ENCODE measurements around the gene KRT1. TPM values are rescaled to one million over a fixed set of nuclear protein-coding genes. Genes with fewer than 3 reads are reported as not detected.
"Not testable (repeated sequence)": the region's sequence is repeated elsewhere in the genome, so short reads cannot be mapped to it uniquely, and the experiment has no call there.

KRT1 gene
- polyA plus RNA-seq, 1 donor, result 1.0 TPM

- DNase-seq (ENCODE audit: low read depth), result peak; percentile 14
These were observed 2.8 kb upstream of the KRT1 start for GRCh38 chr12:52682938-52683574.

- DNase-seq (ENCODE audit: low read depth), result no peak
These were observed 2.1 kb upstream of the KRT1 start for GRCh38 chr12:52682381-52682660.

DNA sequence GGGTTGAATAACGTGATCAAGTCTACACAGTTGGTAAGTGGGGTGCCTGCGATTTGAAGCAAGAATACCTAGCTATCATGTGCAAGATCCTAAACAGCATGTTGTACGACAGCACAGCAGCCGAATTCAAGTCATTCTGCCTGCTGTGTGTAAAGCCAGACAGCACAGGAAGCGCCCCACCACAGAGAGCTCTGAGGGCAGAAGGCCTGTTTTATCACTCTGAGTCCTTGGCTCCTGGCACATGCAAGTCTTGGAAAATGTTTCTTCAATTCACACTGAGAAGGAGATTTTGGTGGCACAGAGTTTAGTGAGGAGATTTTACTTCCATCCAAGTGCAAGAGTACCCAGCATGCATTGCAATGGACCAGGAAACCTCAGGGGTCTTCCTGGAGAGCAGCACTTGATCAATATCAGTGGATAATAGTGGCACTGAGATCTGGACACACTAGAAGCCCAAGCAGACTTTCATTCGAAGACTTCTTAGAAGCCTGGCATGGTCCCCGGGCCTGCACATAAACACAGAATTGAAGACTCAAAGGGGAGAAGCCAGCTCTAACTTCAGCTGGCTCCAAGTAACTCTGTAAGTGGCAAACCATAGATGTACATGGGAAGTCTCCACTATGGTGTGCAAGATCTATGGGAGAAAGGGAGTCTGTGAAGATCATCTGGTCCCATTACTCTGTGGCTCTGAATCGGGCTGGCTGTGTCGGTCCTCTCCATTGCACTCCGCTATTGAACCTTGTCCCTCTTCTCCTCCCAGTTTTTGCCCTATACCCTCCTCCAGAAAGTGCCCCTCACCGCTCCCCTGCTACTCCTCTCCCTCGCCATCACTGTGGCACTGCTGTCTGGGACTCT lies 1.5 kb upstream of the KRT1 start:
- DNase-seq (ENCODE audit: low read depth), result no peak

DNA sequence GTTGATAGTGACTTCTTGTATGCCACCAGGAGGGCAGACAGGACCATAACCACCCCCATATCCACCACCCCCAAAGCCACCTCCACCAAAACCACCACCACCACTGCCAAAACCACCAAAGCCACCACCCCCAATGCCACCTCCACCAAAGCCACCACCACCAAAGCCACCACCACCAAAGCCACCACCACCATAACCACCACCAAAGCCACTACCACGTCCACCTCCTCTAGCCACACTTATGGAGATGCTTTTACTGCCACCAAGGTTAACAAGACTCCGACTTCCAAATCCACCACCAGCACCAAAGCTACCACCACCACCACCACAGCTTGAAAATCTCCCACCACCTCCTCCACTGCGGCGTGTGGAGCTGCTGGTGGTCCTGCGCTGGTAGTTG lies 332 bp downstream of the KRT1 start:
- no peak for DNase-seq (ENCODE audit: low read depth)

- no peak for DNase-seq (ENCODE audit: low read depth)
These were observed 2.5 kb downstream of the KRT1 start for GRCh38 chr12:52677671-52678070.

- no peak for DNase-seq (ENCODE audit: low read depth)
These were observed 3.1 kb downstream of the KRT1 start for GRCh38 chr12:52677126-52677525.

DNA sequence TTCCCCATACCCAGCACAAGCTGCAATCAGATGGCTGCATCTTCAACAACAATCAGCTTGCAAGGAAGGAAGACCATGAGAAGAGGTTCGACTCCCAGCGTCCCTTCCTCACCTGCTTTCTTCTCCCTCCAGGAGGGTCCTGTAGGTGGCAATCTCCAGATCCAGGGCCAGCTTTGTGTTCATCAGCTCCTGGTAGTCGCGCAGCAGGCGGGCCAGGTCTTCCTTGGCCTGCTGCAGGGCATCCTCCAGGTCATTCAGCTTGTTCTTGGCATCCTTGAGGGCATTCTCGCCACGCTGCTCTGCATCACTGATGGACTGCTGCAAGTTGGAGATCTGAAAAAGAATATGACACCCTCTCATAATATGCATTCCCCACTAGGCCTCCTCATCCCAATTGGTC lies 4.0 kb downstream of the KRT1 start:
- DNase-seq (ENCODE audit: low read depth), result no peak

- DNase-seq (ENCODE audit: low read depth), result no peak
These were observed 4.9 kb downstream of the KRT1 start for GRCh38 chr12:52675301-52675701.

GRCh38 chr12:52674433-52674775 lies 5.8 kb downstream of the KRT1 start:
- no peak for DNase-seq (ENCODE audit: low read depth)

- no peak for DNase-seq (ENCODE audit: low read depth)
These were observed 6.3 kb downstream of the KRT1 start for GRCh38 chr12:52673713-52674432.

GRCh38 chr12:52673217-52673616 lies 7.0 kb downstream of the KRT1 start:
- DNase-seq (ENCODE audit: low read depth), result no peak

- DNase-seq (ENCODE audit: low read depth), result no peak
These were observed 7.8 kb downstream of the KRT1 start for GRCh38 chr12:52672321-52672933.

- DNase-seq (ENCODE audit: low read depth), result no peak
These were observed 9.2 kb downstream of the KRT1 start for GRCh38 chr12:52670961-52671360.

DNA sequence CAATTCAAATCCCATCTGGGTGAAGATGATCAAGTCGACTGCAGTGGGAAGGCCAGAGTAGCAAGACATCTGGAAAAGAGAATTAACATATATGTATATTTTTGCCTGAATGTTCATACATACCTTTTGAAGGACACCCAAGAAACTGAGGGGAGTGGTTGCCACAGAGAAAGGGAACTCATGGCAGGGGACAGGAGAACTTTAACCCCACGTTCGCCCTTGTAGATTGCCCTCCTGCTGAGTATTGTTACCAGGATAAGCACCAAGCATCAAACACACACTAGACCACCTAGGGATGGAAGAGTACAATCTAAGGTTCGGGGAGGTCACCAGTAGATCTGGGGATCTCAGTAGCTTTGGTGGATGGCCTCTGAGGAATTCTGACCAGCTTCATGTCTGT lies 9.7 kb downstream of the KRT1 start:
- no peak for DNase-seq (ENCODE audit: low read depth)

GRCh38 chr12:52669941-52670340 lies 10.3 kb downstream of the KRT1 start:
- DNase-seq (ENCODE audit: low read depth), result not testable (repeated sequence)

DNA sequence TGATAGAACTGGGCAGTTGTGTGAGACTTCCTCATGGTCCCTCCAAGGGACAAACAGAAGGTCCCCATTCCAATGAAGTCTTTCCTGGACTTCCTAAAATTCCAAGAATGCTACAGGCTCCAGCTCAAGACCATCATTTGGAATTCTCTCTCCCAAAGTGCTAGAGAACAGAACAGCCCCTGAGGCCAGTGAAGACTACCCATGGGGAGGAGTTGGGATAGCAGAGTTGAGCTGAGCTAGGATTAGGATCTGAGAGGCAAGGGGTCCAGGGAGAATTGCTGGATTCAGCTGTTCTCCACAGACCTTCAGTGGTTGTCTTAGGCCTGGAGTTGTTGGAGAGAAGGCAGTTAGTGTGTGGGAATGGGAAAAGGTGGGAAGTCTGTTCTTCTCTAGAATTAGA lies 10.8 kb downstream of the KRT1 start:
- no peak for DNase-seq (ENCODE audit: low read depth)

GRCh38 chr12:52667931-52668330 lies 12.3 kb downstream of the KRT1 start:
- DNase-seq (ENCODE audit: low read depth), result no peak

DNA sequence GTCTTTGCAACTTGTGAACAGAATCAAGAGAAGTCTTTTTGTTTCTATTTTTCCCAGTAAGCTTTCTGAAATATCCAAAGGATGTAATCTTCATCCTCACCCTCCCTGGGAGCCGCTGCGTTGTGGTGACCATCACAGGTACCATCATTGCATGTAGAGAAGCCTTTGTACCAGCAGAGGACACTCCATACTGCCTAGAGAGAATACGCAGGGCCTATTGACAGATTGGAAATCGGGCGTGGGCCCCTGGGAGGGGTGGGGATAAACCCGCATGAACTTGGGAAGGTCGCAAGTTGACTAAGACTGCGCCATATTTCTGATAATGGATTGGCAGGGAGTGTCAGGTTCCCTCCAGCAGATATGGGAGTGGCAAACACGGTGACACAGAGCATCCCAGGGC lies 12.7 kb downstream of the KRT1 start:
- no peak for DNase-seq (ENCODE audit: low read depth)

DNA sequence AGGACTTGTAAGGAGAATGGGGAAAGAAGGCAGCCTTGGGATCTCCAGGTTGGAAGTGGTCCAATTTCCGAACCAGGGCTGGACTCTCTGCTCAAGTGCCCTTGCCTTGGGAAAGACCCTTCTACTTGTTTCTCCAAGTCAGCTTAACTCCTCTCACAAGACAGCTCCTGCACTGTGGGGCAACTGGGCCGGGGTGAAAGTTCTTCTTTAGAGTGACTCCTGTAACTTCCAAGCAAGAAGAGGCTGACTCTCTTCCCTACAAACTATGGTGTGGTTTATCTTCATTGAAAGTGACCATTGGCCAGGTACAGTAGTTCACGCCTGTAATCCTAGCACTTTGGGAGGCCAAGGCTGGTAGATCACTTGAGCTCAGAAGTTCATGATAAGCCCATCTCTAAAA lies 13.7 kb downstream of the KRT1 start:
- DNase-seq (ENCODE audit: low read depth), result no peak

- no peak for DNase-seq (ENCODE audit: low read depth)
These were observed 16.8 kb downstream of the KRT1 start for GRCh38 chr12:52663420-52663819.

GRCh38 chr12:52662918-52663229 lies 17.3 kb downstream of the KRT1 start:
- no peak for DNase-seq (ENCODE audit: low read depth)

GRCh38 chr12:52662093-52662917 lies 17.9 kb downstream of the KRT1 start:
- DNase-seq (ENCODE audit: low read depth), result no peak

All from forelimb muscle (tissue), 1 donor.